Stimulated activated CD8-positive, alpha-beta memory T cell treated with anti-CD3 and anti-CD28 coated beads, Interleukin-12 subunit alpha, Interleukin-12 subunit beta, amount 100 ng/mL, for 24 hours (primary cell): ENCODE results near the gene MLXIPL.
A peak's percentile ranks its signal among the peaks of the same experiment; 100 is the strongest.
"Not testable (repeated sequence)": the region's sequence is repeated elsewhere in the genome, so short reads cannot be mapped to it uniquely, and the experiment has no call there.

Experiments
- DNase-seq: peaks from one replicate; pipeline ENCODE4 v3.0.0-alpha.2; 2020; ENCODE audit errors: extremely low read depth

The MLXIPL gene

DNA sequence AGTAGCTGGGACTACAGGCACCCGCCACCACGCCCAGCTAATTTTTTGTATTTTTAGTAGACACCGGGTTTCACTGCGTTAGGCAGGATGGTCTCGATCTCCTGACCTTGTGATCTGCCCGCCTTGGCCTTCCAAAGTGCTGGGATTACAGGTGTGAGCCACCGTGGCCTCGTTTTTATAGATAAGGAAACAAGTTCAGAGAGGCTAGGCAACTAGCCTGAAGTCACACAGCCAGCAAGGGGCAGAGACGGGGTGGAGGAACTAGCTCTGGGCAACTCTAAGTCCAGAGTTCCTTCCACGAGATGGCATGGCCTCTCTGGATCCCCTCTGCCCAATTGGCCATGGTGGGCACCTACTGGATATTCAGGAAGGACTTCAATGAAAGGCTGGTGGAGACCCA lies 9.4 kb downstream of the MLXIPL start:
- DNase-seq, result not testable (repeated sequence)

DNA sequence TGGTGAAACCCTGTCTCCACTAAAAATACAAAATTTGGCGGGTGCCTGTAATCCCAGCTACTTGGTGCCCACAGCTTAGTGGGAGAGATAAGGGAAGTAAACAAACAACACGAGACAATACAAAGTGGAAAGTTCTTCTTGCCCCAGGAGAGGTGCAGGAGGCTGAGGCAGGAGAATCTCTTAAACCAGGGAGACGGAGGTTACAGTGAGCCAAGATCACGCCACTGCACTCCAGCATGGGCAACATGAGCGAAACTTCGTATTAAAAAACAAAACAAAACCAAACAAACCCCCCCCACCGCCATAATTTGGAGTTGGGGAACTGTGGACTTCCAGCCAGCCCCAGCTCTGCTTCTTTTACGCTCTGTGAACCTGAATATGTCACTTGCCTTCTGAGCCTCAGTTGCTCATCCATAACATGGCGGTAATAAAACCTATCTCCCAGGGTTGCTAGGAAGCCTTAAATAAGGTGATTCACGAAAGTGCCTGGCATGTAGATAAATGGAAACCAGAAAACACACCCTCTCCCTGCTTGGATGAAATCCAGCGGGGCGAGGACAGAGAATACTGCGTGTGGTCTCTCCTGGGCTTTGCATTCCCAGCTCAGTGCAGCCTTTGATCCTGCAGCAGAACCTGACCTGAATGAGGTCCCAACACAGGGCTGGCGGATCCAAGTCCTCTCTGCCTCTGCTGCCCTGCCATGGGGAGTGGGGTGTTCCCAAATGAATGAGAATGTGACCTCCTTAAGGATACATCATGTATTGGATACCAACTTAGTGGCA lies 10.2 kb downstream of the MLXIPL start:
- no peak for DNase-seq

DNA sequence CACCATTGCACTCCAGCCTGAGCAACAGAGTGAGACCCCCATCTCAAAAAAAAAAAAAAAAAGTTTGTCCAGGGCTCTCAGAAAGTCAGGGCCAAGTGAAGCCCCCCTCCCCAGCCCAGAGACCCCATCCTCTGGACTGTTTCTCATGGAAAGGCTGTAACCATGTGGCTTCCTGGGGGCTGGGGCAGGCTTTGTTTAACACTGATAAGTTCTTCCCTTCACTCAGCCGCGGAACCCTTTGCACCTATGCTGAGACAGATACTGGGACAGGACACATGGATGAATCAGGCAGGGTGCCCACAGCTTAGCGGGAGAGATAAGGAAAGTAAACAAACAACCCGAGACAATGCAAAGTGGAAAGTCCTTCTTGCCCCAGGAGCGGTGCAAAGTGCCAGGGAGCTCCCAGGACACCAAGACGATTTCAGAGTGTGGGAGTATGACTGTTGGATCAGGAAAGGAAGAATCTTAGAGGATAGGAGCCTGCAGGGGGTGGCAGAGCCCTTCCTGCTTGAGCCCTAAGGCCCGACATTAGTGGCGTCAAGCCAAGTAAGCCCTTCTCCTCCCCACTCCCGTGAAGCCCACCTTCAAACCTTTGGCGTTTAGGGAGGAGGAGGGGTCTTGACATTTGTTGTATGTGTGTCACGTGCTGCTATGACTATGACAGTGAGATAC lies 11.6 kb downstream of the MLXIPL start:
- no peak for DNase-seq

- no peak for DNase-seq
Observed at GRCh38 chr7:73611017-73611555, 13.2 kb downstream of the MLXIPL start.

DNA sequence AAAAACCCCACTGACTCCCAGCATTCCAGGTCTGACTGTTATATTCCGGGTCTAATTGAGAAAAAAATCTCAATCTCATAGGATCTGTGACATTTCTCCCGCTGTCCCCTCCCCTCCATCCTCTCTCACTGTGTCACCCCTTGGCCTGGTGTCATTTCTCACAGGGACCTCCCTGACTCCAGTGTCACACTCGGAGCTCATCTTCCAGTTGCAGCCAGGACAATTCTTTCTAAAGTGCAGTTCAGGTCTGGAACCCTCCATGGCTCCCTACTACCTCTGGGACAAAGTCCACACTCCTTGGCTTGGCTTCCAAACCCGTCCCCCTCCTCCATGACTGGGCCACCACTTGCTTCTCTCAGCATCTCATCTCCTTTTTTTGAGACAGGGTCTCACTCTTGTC lies 14.2 kb downstream of the MLXIPL start:
- DNase-seq, result no peak

DNA sequence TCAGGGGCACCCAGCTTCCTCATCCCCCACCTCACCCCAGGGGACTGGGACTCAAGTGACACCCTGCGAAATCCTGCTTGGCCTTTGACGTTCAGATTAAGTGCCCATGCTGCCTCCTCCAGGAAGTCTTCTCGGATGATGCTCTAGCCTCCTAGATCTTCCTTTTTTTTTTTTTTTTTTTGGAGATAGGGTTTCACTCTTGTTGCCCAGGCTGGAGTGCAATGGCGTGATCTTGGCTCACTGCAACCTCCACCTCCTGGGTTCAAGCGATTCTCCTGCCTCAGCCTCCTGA lies 16.7 kb downstream of the MLXIPL start:
- not testable (repeated sequence) for DNase-seq

- peak; percentile 28 for DNase-seq
Observed at GRCh38 chr7:73606801-73607691, 17.3 kb downstream of the MLXIPL start.

GRCh38 chr7:73605601-73606220 lies 18.6 kb downstream of the MLXIPL start:
- no peak for DNase-seq

DNA sequence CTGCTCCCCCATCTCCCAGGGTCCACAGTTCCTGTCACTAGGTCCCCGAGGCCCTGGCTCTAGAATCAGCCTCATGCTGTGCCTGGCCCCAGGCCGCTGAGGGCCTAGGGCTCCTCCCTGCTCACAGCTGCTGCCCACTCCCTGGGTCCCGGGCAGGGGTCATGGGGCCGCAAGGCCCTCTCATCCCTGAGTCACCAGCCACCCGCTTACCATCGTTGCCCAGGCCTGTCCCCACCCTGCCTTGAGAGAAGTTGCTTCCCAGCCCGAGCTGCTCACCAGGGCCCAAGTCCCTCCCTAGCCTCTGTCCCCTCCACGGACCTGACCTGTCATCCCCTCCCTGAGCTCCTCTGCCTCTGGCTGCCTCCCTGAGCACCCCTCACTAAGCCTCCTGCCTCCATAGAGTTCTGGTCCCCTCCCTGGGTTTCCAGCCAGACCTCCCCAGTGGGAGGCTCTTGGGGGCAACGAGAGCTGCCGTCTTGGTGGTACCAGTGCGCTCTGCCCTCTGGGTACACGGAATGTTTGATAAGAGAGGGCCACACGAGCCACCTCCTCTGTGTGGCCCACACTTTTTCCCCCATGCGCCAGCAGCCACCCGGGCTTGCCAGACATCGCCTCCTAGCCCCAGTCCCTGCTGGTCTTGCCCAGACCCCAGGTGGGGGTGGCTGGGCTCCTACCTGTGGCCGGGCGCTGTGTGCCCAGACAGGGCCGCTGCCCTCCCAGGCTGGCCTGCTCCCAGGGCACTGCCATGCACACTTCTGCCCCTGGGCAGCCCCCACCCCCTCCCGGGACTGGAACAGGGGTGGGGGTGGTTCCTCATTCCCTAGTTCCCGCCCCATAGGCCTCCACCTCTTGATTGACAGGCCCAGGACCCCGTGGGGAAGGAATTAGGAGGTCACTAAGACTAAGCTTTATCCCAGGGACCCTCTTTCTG lies 21.3 kb downstream of the MLXIPL start:
- no peak for DNase-seq

DNA sequence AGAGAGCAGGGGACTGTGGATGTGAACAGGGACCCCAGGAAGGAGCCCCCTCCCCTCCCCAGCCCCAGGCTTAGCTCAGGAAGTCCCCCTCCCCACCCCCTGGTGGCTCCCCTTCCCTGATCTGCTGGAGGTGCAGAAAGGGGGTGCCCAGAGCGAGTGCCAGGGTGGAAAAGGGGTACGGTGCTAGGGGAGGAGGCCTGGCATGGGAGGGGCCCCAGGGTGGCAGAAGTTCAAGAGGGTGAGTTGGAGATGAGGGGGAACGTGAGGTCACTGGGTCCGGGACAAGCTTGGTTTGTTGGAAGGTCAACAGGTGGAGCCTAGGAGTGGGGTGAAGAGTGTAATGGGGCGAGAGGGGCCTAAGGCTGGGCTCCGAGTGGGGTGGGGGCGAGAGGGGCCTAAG lies 24.4 kb downstream of the MLXIPL start:
- no peak for DNase-seq

GRCh38 chr7:73599151-73599882 lies 25.0 kb downstream of the MLXIPL start:
- no peak for DNase-seq

DNA sequence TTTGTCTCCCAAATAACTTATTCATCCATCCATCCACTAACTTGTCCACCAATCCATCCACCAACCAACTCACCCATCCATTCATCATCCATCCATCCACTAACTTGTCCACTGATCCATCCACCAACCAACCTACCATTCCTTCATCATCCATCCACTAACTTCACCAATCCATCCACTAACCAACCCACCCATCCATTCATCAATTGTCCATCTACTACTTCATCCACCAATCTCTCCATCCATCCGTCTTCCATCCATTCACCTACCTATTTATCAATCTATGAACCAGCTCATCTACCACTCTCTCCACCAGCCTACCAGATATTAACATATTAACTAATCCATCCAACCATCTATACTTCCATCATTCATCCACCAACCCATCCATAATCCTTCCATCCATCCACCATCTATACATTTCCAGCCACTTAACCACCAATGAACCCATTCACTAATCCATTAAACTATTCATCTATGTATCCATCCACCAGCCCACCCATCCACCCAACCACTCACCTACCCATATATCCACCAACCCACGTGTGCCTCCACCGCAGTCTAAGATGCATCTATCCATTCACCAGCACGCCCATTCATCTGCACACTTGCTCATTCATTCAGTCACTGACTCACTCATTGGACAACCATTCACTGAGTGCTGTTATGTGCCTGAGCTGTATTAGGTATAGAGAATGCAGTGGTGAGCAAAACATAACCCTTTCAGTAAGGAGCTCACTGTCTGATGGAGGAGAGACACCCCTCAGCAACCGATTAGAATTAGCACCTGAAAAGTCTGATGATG lies 26.1 kb downstream of the MLXIPL start:
- DNase-seq, result no peak

DNA sequence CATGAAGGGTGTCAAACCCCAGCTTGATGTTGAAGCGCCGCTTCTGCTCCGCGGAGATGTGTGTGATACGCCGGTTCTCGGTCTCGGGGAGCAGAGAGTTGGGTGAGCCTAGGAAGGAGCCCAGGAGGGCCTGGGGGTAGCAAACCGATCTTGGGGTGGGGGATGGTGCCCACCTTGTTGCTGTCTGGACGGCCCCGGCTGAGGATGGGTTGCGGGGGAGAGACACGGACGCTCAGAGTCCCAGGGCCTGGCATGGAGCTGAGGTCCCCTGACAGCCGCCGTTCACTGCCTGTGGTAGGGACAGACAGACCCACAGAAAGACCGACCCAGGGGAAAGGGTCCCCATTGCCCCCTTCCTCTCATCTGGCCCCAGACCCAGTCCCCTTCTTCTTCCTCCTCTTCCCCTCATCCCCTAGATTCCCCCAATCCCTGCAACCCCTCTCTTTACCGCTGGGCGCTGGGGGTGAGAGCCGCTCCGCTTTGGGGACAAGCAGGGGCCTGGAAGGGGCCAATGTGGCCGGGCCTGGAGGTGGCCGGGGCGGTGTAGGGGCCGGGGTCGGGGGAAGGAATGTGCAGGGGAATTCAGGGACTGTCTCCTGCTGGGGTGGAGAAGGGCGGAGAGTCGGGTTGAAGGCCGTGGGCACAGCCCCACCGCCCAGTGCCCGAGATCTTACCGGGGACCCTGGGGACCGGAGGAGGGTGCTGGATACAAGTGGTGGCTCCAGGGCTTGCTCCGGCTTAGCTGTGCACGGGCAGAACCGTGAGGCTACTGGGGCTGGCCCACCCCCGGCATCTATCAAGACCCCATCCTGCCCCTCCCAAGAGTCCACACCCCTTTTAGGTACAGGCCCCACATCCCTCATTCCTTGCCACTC lies 27.9 kb downstream of the MLXIPL start:
- no peak for DNase-seq

- no peak for DNase-seq
Observed at GRCh38 chr7:73595358-73595757, 29.0 kb downstream of the MLXIPL start.

- no peak for DNase-seq
Observed at GRCh38 chr7:73593207-73594045, 30.9 kb downstream of the MLXIPL start.

DNA sequence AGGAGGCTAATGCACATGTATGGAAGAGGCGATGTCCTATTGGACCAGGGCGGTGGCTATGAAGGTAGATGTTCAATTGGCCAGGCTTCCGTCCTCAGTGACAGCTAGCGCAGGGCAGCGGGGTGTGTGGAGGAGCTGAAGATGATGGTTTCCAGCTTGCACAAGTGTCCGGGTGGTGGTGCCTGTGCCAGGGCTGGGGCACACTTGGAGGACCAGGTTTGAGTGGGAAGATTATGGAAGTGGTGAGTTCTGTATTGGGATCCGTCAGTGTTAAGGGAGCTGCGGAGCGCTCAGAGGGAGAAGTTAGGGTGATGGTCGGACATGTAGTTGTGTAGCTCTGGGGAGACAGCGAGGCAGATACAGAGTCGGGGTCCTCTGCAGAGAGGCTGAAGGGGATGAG lies 37.4 kb downstream of the MLXIPL start:
- no peak for DNase-seq

DNA sequence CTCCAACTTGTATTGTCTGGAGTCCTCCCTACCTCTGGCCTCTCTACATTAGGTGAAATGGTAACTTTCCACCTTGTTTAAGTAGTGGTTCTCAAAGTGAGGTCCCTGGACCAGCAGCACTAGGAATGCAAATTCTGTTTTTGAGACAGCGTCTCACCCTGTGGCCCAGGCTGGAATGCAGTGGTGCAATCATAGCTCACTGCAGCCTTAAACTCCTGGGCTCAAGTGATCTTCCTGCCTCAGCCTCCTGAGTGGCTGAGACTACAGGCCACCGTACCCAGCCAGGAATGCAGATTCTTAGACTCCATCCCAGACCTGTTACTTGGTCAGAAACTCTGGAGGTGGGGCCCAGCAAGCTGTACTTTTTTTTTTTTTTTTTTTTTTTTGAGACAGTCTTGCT lies 39.1 kb downstream of the MLXIPL start:
- no peak for DNase-seq
